Cardiac muscle cell (in vitro differentiated cells and primary cell): Measurements from ENCODE around the gene DRD4. TPM values are rescaled to one million over a fixed set of nuclear protein-coding genes. Genes with fewer than 3 reads are reported as not detected.
A peak's percentile ranks its signal among the peaks of the same experiment; 100 is the strongest.

Experiments used
- DNase-seq, 2 donors: peaks; one replicate each; pipeline versions ENCODE4 v3.0.0 to v3.0.0-alpha.2; 2010 to 2017; ENCODE audit warnings: low read depth in 1 of 2, low spot score in 1 of 2
- H3K27ac ChIP-seq: fragments of 200-600 bp; sonication (generic); 2 replicates; pipeline ENCODE4 v1.5.1; 2016
- H3K27me3 ChIP-seq: fragments of 200-600 bp; sonication (generic); 2 replicates; pipeline ENCODE4 v1.6.0; 2016; ENCODE audit warnings: control low read depth
- H3K36me3 ChIP-seq: fragments of 200-600 bp; sonication (generic); 2 replicates; pipeline ENCODE4 v1.5.1; 2016; ENCODE audit warnings: control low read depth
- H3K4me1 ChIP-seq: fragments of 200-600 bp; sonication (generic); 2 replicates; pipeline ENCODE4 v1.8.1; 2017; ENCODE audit warnings: low read depth, mild to moderate bottlenecking, mixed run types
- H3K4me3 ChIP-seq: fragments of 200-600 bp; sonication (generic); 2 replicates; pipeline ENCODE4 v1.5.1; 2016; ENCODE audit warnings: mild to moderate bottlenecking
- H3K9me3 ChIP-seq: fragments of 200-600 bp; sonication (generic); 2 replicates; pipeline ENCODE4 v1.5.1; 2017; ENCODE audit warnings: low read depth, mild to moderate bottlenecking, control low read depth
- CTCF ChIP-seq: IDR thresholded peaks from 2 replicates; pipeline ENCODE4 v1.5.1; 2012; ENCODE audit warnings: low read depth, mild to moderate bottlenecking, low read length
- polyA plus RNA-seq: library from polyadenylated mRNA; unstranded; fragments of >200 nt; fragmentation: Nextera tagmentation; extraction: Ambion mirVana; gene quantifications from 2 replicates; pipeline ENCODE4 v1.2.1, GENCODE V29; 2016
- total RNA-seq: library from RNA; depleted of rRNA; stranded (reverse); fragments of >200 nt; gene quantifications from 2 replicates; pipeline ENCODE4 v1.2.3, GENCODE V29; 2016

The DRD4 gene
- total and polyA plus RNA-seq, 2 experiments from 2014 or later = 0.75 to 1.2 TPM

- no peak for TF ChIP-seq CTCF
- Histone ChIP-seq H3K4me1 (peaks cover 15% of the 10 kb centered on the region), H3K27ac (peak overlapping the region; percentile 64), H3K4me3 (peak overlapping the region; percentile 70), H3K9me3 (no peaks in the 10 kb centered on the region), H3K27me3 (no peaks in the 10 kb centered on the region), H3K36me3 (peaks cover 28% of the 10 kb centered on the region)
- no peak for DNase-seq
Measured at GRCh38 chr11:614623-615503, 22.2 kb upstream of the DRD4 start.

- Histone ChIP-seq H3K27me3 (no peaks in the 10 kb centered on the region), H3K4me1 (peaks cover 15% of the 10 kb centered on the region), H3K36me3 (peaks cover 19% of the 10 kb centered on the region), H3K4me3 (peak within 1 kb of the TSS; percentile 70), H3K9me3 (no peaks in the 10 kb centered on the region), H3K27ac (peak within 1 kb of the TSS; percentile 64)
- DNase-seq = peak; percentile 94 to 96
- TF ChIP-seq CTCF = no peak
Measured at GRCh38 chr11:615504-616319, 21.4 kb upstream of the DRD4 start, which contains the start of gene IRF7. IRF7 (minus strand) TSS chr11:615950; CDS start chr11:615364, 586 bp downstream.

- no peak for DNase-seq
- H3K9me3 ChIP-seq = no peaks in the 10 kb centered on the region
- peak overlapping the region; percentile 70 for H3K4me3 ChIP-seq
- no peaks in the 10 kb centered on the region for H3K27me3 ChIP-seq
- no peak for TF ChIP-seq CTCF
- peak overlapping the region; percentile 64 for H3K27ac ChIP-seq
- H3K36me3 ChIP-seq = peaks cover 11% of the 10 kb centered on the region
- H3K4me1 ChIP-seq = peaks cover 15% of the 10 kb centered on the region
Measured at GRCh38 chr11:616320-617198, 20.5 kb upstream of the DRD4 start.

GRCh38 chr11:617199-617911 lies 19.7 kb upstream of the DRD4 start:
- Histone ChIP-seq H3K36me3 (peaks cover 5% of the 10 kb centered on the region), H3K27me3 (no peaks in the 10 kb centered on the region), H3K4me3 (no peak overlapping the region), H3K4me1 (peaks cover 12% of the 10 kb centered on the region), H3K27ac (no peak overlapping the region), H3K9me3 (no peaks in the 10 kb centered on the region)
- no peak for TF ChIP-seq CTCF
- no peak for DNase-seq
